T-helper 1 cell treated with Interleukin-12 subunit alpha and Interleukin-12 subunit beta and Interleukin-4 antibody, amounts not matched to agents 30 μg/mL and 1 μg/mL, for 36 hours (primary cell): ENCODE measurements around the gene TPRKB.
"Not testable (repeated sequence)": the region's sequence is repeated elsewhere in the genome, so short reads cannot be mapped to it uniquely, and the experiment has no call there.

Experiments
- H3K27ac Mint-ChIP-seq: one replicate; pipeline ENCODE4 v1.8.0; 2021; ENCODE audit warnings: mild to moderate bottlenecking, mixed read lengths
- H3K27me3 Mint-ChIP-seq: one replicate; pipeline ENCODE4 v1.8.0; 2021; ENCODE audit warnings: low read depth, mixed read lengths
- H3K36me3 Mint-ChIP-seq: one replicate; pipeline ENCODE4 v1.8.0; 2021; ENCODE audit warnings: low read depth, mixed read lengths
- H3K4me1 Mint-ChIP-seq: one replicate; pipeline ENCODE4 v1.8.0; 2021; ENCODE audit warnings: low read depth, mixed read lengths
- H3K4me3 Mint-ChIP-seq: one replicate; pipeline ENCODE4 v1.8.0; 2021; ENCODE audit warnings: mild to moderate bottlenecking, moderate library complexity, mixed read lengths
- H3K9me3 Mint-ChIP-seq: one replicate; pipeline ENCODE4 v1.8.0; 2021; ENCODE audit warnings: mixed read lengths

TPRKB gene

GRCh38 chr2:73759904-73760303, 22.8 kb upstream of the TPRKB start:
- H3K27ac Mint-ChIP-seq: no peak overlapping the region
- H3K9me3 Mint-ChIP-seq: no peaks in the 10 kb centered on the region
- no peaks in the 10 kb centered on the region for H3K27me3 Mint-ChIP-seq
- no peaks in the 10 kb centered on the region for H3K4me1 Mint-ChIP-seq
- peaks cover 19% of the 10 kb centered on the region for H3K36me3 Mint-ChIP-seq
- H3K4me3 Mint-ChIP-seq: no peak overlapping the region

GRCh38 chr2:73759285-73759764, 22.2 kb upstream of the TPRKB start:
- Mint-ChIP-seq H3K4me3 (no peak overlapping the region), H3K4me1 (no peaks in the 10 kb centered on the region), H3K9me3 (no peaks in the 10 kb centered on the region), H3K36me3 (peaks cover 20% of the 10 kb centered on the region), H3K27ac (no peak overlapping the region), H3K27me3 (no peaks in the 10 kb centered on the region)

- not testable (repeated sequence) for H3K27ac Mint-ChIP-seq, H3K9me3 Mint-ChIP-seq, H3K36me3 Mint-ChIP-seq, H3K4me3 Mint-ChIP-seq, H3K27me3 Mint-ChIP-seq, H3K4me1 Mint-ChIP-seq
These were observed 17.2 kb upstream of the TPRKB start for GRCh38 chr2:73754332-73754731.

GRCh38 chr2:73749314-73749713, 12.2 kb upstream of the TPRKB start:
- no peaks in the 10 kb centered on the region for H3K9me3 Mint-ChIP-seq
- H3K27ac Mint-ChIP-seq: no peak overlapping the region
- no peak overlapping the region for H3K4me3 Mint-ChIP-seq
- peaks cover 30% of the 10 kb centered on the region for H3K36me3 Mint-ChIP-seq
- H3K4me1 Mint-ChIP-seq: peaks cover 2% of the 10 kb centered on the region
- H3K27me3 Mint-ChIP-seq: no peaks in the 10 kb centered on the region

GRCh38 chr2:73746877-73747208, 9.7 kb upstream of the TPRKB start:
- Mint-ChIP-seq H3K9me3 (no peaks in the 10 kb centered on the region), H3K4me1 (peaks cover 2% of the 10 kb centered on the region), H3K27me3 (no peaks in the 10 kb centered on the region), H3K36me3 (peaks cover 38% of the 10 kb centered on the region), H3K27ac (no peak overlapping the region), H3K4me3 (no peak overlapping the region)

- Mint-ChIP-seq H3K27ac (no peak overlapping the region), H3K4me3 (no peak overlapping the region), H3K36me3 (peaks cover 44% of the 10 kb centered on the region), H3K4me1 (peaks cover 2% of the 10 kb centered on the region), H3K9me3 (no peaks in the 10 kb centered on the region), H3K27me3 (no peaks in the 10 kb centered on the region)
These were observed 9.1 kb upstream of the TPRKB start for GRCh38 chr2:73746015-73746876.

GRCh38 chr2:73740767-73741166, 3.6 kb upstream of the TPRKB start:
- Mint-ChIP-seq H3K9me3 (peaks cover 5% of the 10 kb centered on the region), H3K27ac (no peak overlapping the region), H3K4me1 (peaks cover 13% of the 10 kb centered on the region), H3K27me3 (no peaks in the 10 kb centered on the region), H3K4me3 (no peak overlapping the region), H3K36me3 (peaks cover 32% of the 10 kb centered on the region)

GRCh38 chr2:73739101-73739500, 2.0 kb upstream of the TPRKB start:
- Mint-ChIP-seq H3K36me3 (peaks cover 27% of the 10 kb centered on the region), H3K27me3 (no peaks in the 10 kb centered on the region), H3K27ac (no peak overlapping the region), H3K9me3 (peaks cover 5% of the 10 kb centered on the region), H3K4me3 (no peak overlapping the region), H3K4me1 (peaks cover 13% of the 10 kb centered on the region)

- peak overlapping the region; percentile 87 for H3K27ac Mint-ChIP-seq
- H3K4me1 Mint-ChIP-seq: peaks cover 13% of the 10 kb centered on the region
- peaks cover 26% of the 10 kb centered on the region for H3K36me3 Mint-ChIP-seq
- peaks cover 5% of the 10 kb centered on the region for H3K9me3 Mint-ChIP-seq
- peak overlapping the region; percentile 93 for H3K4me3 Mint-ChIP-seq
- no peaks in the 10 kb centered on the region for H3K27me3 Mint-ChIP-seq
These were observed 767 bp downstream of the TPRKB start for GRCh38 chr2:73736378-73736777.

- Mint-ChIP-seq H3K9me3 (no peaks in the 10 kb centered on the region), H3K27ac (no peak overlapping the region)
These were observed 6.3 kb downstream of the TPRKB start for GRCh38 chr2:73730810-73731209.

GRCh38 chr2:73728711-73729110, 8.4 kb downstream of the TPRKB start:
- Mint-ChIP-seq H3K9me3 (no peaks in the 10 kb centered on the region), H3K4me1 (no peaks in the 10 kb centered on the region), H3K36me3 (peaks cover 28% of the 10 kb centered on the region), H3K4me3 (no peak overlapping the region), H3K27ac (no peak overlapping the region), H3K27me3 (no peaks in the 10 kb centered on the region)

More at GRCh38 chr2:73730810-73731209, 6.3 kb downstream of the TPRKB start:
- H3K27me3 Mint-ChIP-seq: no peaks in the 10 kb centered on the region
- peaks cover 32% of the 10 kb centered on the region for H3K36me3 Mint-ChIP-seq
- no peaks in the 10 kb centered on the region for H3K4me1 Mint-ChIP-seq
- no peak overlapping the region for H3K4me3 Mint-ChIP-seq

- no peaks in the 10 kb centered on the region for H3K9me3 Mint-ChIP-seq
- H3K4me3 Mint-ChIP-seq: no peak overlapping the region
- no peaks in the 10 kb centered on the region for H3K27me3 Mint-ChIP-seq
- no peaks in the 10 kb centered on the region for H3K4me1 Mint-ChIP-seq
- no peak overlapping the region for H3K27ac Mint-ChIP-seq
- peaks cover 25% of the 10 kb centered on the region for H3K36me3 Mint-ChIP-seq
These were observed 9.1 kb downstream of the TPRKB start for GRCh38 chr2:73728043-73728442.

- H3K36me3 Mint-ChIP-seq: peaks cover 17% of the 10 kb centered on the region
- not testable (repeated sequence) for H3K27me3 Mint-ChIP-seq, H3K4me3 Mint-ChIP-seq, H3K9me3 Mint-ChIP-seq, H3K27ac Mint-ChIP-seq, H3K4me1 Mint-ChIP-seq
These were observed 10.5 kb downstream of the TPRKB start for GRCh38 chr2:73726657-73727056.

GRCh38 chr2:73718851-73719621, 18.1 kb downstream of the TPRKB start:
- Mint-ChIP-seq H3K27ac (no peak overlapping the region), H3K4me3 (no peak overlapping the region), H3K4me1 (no peaks in the 10 kb centered on the region), H3K36me3 (no peaks in the 10 kb centered on the region), H3K9me3 (peaks cover 5% of the 10 kb centered on the region), H3K27me3 (no peaks in the 10 kb centered on the region)

GRCh38 chr2:73718421-73718820, 18.7 kb downstream of the TPRKB start:
- Mint-ChIP-seq H3K4me3 (no peak overlapping the region), H3K9me3 (peaks cover 10% of the 10 kb centered on the region), H3K36me3 (no peaks in the 10 kb centered on the region), H3K4me1 (no peaks in the 10 kb centered on the region), H3K27me3 (no peaks in the 10 kb centered on the region), H3K27ac (no peak overlapping the region)
